ENCODE results near the gene PSMA1. TPM values are rescaled to one million over a fixed set of nuclear protein-coding genes. Genes with fewer than 3 reads are reported as not detected.
"Not testable (repeated sequence)": the region's sequence is repeated elsewhere in the genome, so short reads cannot be mapped to it uniquely, and the experiment has no call there.

The PSMA1 gene
- 10 to 100 TPM; 69.4 to 95.1 (median 90.7) TPM for total RNA-seq
- long read RNA-seq, transcript PSMA1-201 (10 exons, 1,505 nt): major isoform, 35 of 47 reads
- long read RNA-seq, partial matches to known transcripts: 1 of 47 reads
- long read RNA-seq, other reads (novel, unspliced or antisense): 7 of 47 reads

- WGBS (ENCODE audit: insufficient coverage, low coverage, low lambda C conversion rate, missing lambda C conversion rate): under 1% methylated on average over 21 of the region's 56 CpGs
- intact Hi-C loops (cut with DNase I): loop anchor here in 1 of 2 donors (10.0 kb wide), 1 partner anchor 375 kb away; the partner anchor contains the start of gene CYP2R1
Measured at GRCh38 chr11:14519917-14520746, at the start of gene PSMA1. Gene PSMA1 (minus strand): TSS chr11:14520386. CDS start chr11:14520299, 87 bp downstream.

GRCh38 chr11:14569516-14569915 lies 49.3 kb upstream of the PSMA1 start:
- H3K4me1 ChIP-seq: peaks cover 0 to 31% (median 8%) of the 10 kb centered on the region in 4 donors
- ATAC-seq; DNase-seq; intact Hi-C loops (cut with DNase I); H3K36me3 ChIP-seq; H3K4me3 ChIP-seq; H3K9me3 ChIP-seq; H3K27me3 ChIP-seq; H3K27ac ChIP-seq: not testable (repeated sequence)
- WGBS (ENCODE audit: insufficient coverage, low coverage, low lambda C conversion rate, missing lambda C conversion rate): 77% methylated on average over 5 of the region's 6 CpGs

More at GRCh38 chr11:14519917-14520746, at the start of gene PSMA1:
- TF ChIP-seq POLR2A (IDR thresholded peaks at IDR 0.05): peak; percentile 90
- peak; percentile 27 to 80 (median 36) for TF ChIP-seq CTCF (IDR thresholded peaks at IDR 0.05)
- peak; percentile 94 to 98 (median 96) for ATAC-seq
- Histone ChIP-seq H3K4me1 (peaks cover 0 to 10% (median 4%) of the 10 kb centered on the region in 4 donors), H3K27ac (peak within 1 kb of the TSS; percentile 79 to 91 (median 80)), H3K4me3 (peak within 1 kb of the TSS; percentile 46 to 87 (median 68)), H3K9me3 (no peaks in the 10 kb centered on the region), H3K27me3 (no peaks in the 10 kb centered on the region), H3K36me3 (peaks cover 0 to 30% (median 13%) of the 10 kb centered on the region in 4 donors)
- DNase-seq: peak; percentile 95 to 96 (median 96)

- no peaks in the 10 kb centered on the region for H3K36me3 ChIP-seq
- TF ChIP-seq CTCF (IDR thresholded peaks at IDR 0.05): no peak
- TF ChIP-seq POLR2A (IDR thresholded peaks at IDR 0.05): no peak
- H3K9me3 ChIP-seq: no peaks in the 10 kb centered on the region
- H3K4me1 ChIP-seq: peaks cover 0 to 23% (median 4%) of the 10 kb centered on the region in 4 donors
- 100% methylated on average over 2 of the region's 3 CpGs for WGBS (ENCODE audit: insufficient coverage, low coverage, low lambda C conversion rate, missing lambda C conversion rate)
- intact Hi-C loops (cut with DNase I): no loop called here
- H3K27ac ChIP-seq: peak overlapping the region; percentile 26 to 86 (median 83)
- no peak overlapping the region for H3K4me3 ChIP-seq
- ATAC-seq (peak; percentile 41 to 52 (median 46)), DNase-seq (no peak)
- H3K27me3 ChIP-seq: no peaks in the 10 kb centered on the region
Measured at GRCh38 chr11:14567064-14567651, 47.0 kb upstream of the PSMA1 start.

- Histone ChIP-seq H3K4me3 (no peak overlapping the region), H3K27ac (peak overlapping the region; percentile 26 to 86 (median 83)), H3K9me3 (no peaks in the 10 kb centered on the region), H3K4me1 (peaks cover 0 to 23% (median 4%) of the 10 kb centered on the region in 4 donors), H3K36me3 (no peaks in the 10 kb centered on the region), H3K27me3 (no peaks in the 10 kb centered on the region)
- intact Hi-C loops (cut with DNase I): no loop called here
- DNase-seq: no peak
- TF ChIP-seq CTCF (IDR thresholded peaks at IDR 0.05): no peak
- no peak for TF ChIP-seq POLR2A (IDR thresholded peaks at IDR 0.05)
- ATAC-seq: peak; percentile 93 to 94 (median 93)
- 33% methylated on average over 3 of the region's 3 CpGs for WGBS (ENCODE audit: insufficient coverage, low coverage, low lambda C conversion rate, missing lambda C conversion rate)
Measured at GRCh38 chr11:14566331-14567063, 46.3 kb upstream of the PSMA1 start.

All from right lobe of liver (tissue), 6 donors.